GM21515 (cell line): ENCODE results near the gene MGAT5B.
"Not testable (repeated sequence)": the region's sequence is repeated elsewhere in the genome, so short reads cannot be mapped to it uniquely, and the experiment has no call there.

Experiments
- ATAC-seq: cut with Tn5 transposase; IDR thresholded peaks from one replicate; pipeline ENCODE4 v1.9.1; 2021; ENCODE audit not compliant: unreplicated experiment

The MGAT5B gene

DNA sequence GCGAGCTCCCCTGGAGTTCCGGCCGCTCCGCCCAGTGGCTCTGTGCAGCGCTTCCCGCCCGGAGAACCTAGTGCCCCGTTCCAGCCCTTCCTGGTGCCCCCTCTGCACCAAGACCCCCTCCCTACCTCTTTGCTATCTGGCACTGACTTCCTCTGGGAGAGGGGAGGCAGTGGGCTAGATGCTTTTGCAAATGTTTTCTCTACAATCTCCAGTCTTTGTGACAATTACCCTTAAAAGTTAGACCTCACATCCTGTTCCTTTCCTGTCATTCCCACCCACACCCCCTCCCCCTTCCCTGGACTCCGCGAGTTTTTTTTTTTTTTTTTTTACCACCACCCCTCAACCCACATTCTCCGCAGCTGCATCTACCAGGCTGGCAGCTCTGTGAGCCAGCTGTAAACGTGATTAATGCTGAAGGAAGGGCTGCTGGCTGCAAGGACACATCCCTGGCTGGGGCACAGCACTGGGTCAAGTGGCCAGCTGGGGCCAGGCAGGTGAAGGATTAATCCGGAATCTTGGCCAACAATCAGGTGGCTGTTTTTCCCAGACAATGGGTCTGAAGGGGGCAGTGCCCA is 101.5 kb downstream of the MGAT5B start:
- no peak for ATAC-seq

DNA sequence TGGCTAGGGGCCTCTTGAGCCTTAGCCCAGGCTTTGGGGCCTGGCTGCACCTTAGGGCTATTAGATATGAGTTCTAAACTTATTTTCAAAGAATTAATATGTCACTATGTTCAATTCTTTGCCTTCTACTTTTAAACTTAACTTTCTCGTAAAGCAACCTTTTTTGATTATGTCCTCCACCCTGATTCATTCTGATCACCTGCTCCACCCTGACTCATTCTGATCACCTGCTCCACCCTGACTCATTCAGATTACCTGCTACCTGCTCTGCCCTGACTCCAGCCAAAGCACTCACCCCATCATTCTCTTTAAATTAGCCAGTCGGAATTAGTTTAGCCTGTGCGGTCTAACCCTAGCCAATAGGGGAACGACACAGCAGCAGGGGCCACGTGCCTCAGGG is 102.0 kb downstream of the MGAT5B start:
- ATAC-seq = not testable (repeated sequence)

DNA sequence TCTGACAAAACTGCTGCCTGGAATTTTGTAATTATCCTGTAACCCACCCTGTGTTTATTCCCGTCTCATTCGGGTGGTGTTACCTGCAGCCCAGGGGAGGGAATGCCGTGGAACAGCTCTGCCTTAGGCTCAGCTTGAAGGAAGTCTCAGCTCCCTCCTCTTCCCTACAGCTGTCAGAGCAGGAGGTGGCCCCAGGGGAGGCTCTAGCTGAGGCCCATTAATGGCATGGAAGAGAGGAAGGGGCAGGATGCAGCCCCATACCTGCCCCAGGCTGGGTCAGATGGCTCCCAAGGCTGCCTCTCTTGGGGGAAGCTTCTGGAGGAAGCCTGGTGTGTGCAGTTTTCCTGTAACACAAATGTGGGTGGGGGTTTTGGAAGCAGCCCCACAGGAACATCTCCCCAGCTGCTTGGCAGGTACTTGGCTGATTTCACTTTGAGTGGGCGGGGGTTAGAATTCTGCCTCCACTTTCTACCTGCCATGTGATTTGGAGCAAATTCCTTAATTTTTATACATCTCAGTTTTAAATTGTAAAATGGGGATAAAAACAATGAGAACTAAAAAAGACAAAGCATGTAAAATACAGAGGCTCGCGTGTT is 103.9 kb downstream of the MGAT5B start:
- ATAC-seq = no peak

DNA sequence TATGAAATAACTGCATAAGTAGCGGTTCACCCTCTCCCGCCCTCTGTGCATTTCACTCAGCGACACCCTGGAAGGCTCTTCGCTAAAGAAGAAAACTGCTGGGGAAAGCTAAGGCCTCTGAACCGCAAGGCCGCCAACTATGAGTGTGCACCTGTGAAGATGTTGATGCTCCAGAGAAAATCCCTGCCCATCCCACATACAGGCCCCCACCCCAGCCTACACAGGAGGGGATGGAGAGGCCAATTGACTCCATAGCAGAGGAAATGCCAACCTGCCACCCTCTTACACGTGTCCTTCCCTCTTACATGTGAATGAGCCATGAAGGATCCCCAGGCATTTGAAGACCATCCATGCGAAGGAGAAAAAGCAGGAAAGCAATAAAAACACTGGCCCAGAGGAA is 104.8 kb downstream of the MGAT5B start:
- ATAC-seq = no peak

DNA sequence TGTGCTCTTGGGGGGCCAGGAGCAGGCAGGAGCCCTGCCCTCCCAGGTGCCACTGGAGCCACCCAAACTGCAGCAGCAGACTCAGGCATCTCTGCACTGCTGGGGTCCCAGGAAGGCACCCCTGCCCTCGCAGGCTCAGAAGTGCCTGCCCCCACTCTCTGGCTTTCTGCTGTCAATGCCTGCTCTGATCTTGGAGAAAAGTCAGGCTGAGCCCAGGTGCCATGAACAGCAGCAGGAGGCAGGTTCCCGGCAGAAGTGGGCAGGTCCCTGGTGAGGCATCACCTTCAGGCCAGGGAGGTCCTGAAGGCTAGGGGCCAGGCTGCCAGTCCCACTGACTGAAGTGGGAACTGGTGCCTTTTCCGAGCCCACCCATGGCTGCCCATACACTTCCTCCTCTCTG is 106.5 kb downstream of the MGAT5B start:
- no peak for ATAC-seq

- not testable (repeated sequence) for ATAC-seq
Observed at GRCh38 chr17:76978050-76978449, 109.8 kb downstream of the MGAT5B start.

DNA sequence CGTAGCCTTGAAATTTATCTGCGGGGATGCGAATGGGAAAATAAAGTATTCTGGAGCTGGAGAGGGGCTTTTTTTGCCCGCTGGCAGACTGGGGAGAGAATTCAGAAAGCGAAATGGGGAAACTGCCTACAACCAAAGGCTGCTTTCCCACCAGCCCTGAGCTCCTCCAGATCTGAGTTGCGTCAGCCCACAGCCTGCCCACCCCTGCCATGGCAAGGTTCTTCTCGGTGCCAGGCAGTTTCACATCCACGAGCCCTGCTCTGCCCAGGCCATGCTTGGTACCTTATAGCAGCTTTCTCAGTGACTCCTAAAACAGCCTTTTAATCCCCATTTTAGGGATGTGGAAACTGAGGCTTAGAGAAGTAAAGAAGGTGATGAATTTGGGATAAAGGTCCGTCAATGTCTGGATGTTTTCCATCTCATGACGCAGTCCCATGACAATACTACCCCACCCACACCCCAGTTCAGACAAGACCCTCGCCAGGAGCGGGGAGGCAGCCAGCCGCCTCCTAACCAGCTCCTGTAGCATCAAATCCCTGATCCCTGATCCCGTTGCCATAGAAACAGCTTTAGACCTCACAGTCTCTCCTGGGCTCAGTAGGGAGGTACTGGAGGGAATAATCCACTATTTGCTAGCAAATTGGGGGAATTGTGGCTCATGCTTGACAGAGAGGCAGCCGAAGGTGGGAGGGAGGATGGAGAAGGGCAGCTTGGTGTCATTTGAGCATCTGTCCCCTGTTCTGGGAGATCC is 113.5 kb downstream of the MGAT5B start:
- no peak for ATAC-seq

- no peak for ATAC-seq
Observed at GRCh38 chr17:76982408-76983074, 114.3 kb downstream of the MGAT5B start.

GRCh38 chr17:76983075-76983775 is 115.0 kb downstream of the MGAT5B start:
- ATAC-seq = no peak

DNA sequence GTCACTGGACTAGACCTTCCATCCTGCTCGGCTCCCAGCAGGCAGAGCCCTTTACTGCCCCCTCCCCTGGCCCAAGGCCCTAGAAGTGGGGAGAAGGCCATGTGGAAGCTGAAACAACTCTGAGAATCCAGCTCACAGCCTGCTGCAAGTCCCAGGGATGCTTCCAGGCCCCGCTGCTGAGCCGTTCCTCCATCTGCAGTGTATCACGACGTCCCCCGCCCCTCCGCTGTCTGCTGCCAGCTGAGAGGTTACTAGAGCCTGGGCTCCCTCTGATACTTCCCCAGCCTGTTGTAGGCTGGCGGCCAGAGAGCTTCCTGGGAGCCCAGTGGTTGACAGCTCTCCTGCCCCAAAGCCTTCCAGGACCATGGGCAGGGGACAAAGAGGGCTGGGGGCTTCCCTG is 118.2 kb downstream of the MGAT5B start:
- ATAC-seq = no peak

GRCh38 chr17:76987486-76988093 is 119.4 kb downstream of the MGAT5B start:
- ATAC-seq = no peak

- no peak for ATAC-seq
Observed at GRCh38 chr17:76988796-76989195, 120.6 kb downstream of the MGAT5B start.

GRCh38 chr17:76989519-76989918 is 121.3 kb downstream of the MGAT5B start:
- ATAC-seq = no peak

DNA sequence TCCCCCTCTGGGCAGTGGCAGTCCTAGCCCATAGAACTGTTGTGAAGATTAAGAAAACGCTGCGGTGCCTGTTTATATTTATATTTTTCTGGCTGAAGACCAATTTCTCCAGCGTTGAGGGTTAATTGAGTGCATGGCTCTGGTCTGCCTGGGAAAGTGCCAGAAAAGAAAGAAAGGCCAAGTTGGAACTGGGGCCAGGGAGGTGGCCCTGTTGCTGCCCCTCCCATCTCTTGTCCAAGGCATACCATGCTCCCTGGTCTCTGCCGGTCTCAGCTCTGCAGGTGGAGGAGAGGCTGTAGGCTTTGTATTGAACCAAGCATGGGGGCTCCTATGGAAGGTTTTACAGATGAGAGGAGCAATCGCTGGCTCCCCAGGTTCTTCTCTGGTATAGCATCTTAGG is 124.7 kb downstream of the MGAT5B start:
- ATAC-seq = no peak

DNA sequence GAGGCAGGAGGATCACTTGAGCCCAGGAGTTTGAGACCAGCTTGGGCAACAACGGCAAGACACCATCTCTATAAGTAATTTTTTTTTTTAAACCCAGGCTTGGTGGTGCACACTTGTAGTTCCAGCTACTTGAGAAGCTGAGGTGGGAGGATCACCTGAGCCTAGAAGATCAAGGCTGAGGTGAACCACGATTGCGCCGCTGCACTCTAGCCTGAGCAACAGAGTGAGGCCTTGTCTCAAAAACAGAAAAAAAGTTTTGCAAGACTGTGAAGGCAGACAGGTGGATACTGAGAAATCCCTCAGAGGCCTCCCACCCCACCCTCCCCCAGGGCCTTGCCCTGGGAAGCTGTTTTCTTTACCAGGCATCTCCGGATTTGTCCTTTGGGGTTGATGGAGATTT is 125.4 kb downstream of the MGAT5B start:
- ATAC-seq = no peak

DNA sequence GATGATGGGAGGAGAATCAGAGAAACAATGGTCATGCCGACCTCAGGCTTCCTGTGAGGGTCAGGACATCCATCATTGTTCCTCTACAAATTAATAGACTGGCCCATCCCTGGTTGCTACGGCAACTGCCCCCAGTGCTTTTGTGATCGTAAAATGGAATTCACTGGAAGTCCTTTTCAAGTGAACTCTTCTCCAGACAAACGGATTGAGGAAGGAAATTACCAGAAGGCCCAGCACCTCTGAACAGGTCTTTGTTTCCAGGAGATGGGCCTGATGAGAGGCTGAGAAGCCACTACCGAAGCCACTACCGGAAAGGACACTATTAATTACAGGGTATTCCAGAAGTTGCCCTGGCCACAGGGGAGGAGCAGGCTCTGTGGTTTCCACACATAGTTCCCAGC is 126.0 kb downstream of the MGAT5B start:
- ATAC-seq = no peak

DNA sequence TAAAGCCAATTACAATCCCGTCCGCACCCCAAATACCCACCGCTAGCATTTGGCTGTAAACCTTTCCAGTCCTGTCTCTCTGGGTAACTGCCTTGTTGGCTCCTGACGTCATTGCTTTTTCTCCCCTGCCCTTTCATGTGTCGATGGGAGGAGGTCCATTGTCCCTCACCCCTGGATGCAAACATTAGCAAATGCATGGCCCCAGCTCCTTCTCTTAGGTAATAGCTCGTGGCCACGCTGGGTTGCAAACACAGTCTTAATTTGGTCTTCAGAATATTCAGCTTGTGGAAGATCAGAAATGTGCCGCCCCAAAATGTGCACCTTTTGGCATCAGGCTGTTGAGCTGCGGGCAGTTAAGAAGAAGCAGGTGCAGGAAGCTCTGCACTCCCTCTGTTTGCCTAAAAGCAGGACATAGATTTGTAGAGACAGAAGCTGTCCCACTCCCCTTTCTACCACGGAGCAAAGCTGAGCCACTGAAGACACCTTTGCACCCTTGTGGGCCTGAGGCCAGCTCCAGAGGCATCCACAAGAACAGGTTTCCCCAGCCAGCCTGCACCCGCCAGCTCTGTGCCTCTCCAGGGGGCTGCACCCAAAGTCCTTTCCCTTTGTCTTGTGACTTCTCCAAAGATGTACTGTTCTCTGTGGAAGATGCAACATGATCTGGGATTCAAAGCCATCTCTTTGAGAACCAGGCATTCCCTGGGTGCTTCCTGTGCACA is 127.3 kb downstream of the MGAT5B start:
- ATAC-seq = no peak

DNA sequence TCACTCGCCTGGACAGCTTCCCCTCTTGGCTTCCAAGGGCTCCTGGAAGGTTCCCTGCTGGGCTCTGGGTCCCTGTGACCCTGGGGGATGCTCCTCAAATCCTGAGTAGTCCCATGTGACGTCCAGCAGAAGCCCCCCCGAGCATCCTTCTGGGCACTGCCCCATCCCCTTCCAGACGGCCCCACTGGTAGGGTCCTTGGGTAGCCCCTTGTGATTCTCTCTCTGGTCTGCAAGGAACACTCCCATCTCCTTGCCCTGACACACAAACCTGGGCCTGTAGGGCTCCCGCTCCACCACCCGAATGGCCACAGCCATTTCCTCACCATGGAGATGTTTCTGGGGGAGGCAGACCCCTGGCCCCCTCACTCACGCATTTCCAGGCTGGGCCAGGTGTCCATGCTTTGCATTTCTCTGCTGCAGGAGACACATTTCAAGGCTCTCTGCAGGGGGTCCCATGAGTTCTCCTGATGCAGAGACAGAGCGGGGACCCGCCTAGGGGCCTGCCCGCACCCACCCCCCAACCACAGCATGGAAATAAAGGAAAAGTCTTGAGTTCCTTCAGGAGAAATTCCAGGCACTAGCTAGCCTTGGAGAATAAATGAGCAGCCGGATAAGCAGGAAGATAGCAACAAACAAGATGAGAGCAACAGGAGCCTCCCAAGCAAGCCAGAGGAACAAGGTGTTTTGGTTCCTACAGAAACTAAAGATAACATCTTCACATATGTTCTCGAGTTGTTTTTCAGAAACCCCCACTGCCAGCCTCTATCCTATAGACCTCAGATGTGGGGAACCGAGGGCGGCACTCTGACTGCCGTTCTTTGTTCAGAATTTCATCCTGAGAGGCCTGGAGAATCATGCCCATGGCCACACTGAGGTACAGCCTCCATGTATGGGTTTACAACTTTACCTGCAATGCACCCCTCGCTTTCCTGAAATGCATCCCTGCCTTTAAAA is 128.8 kb downstream of the MGAT5B start:
- ATAC-seq = no peak

- ATAC-seq = no peak
Observed at GRCh38 chr17:76997981-76998531, 129.9 kb downstream of the MGAT5B start.
